HCT116 (cell line): Measurements from ENCODE around the gene ANKRD55. TPM values are rescaled to one million over a fixed set of nuclear protein-coding genes. Genes with fewer than 3 reads are reported as not detected.
"Not testable (repeated sequence)": the region's sequence is repeated elsewhere in the genome, so short reads cannot be mapped to it uniquely, and the experiment has no call there.

ENCODE experiments used
- ATAC-seq: fragments of 200-7000 bp; cut with Tn5 transposase; 2 replicates; pipeline ENCODE4 v1.9.1; 2020; ENCODE audit warnings: mild to moderate bottlenecking, moderate library complexity
- BruUV-seq: library from RNA; stranded (reverse); fragments of 400-500 nt; replicated peaks from 2 replicates; lab custom pipeline; 2021; lab: Mats Ljungman, UMichigan
- CTCF ChIA-PET: fragments of 300-600 bp; sonication (Branson Sonifier 250); formaldehyde crosslinking; loops from one replicate; lab custom pipeline; 2021; ENCODE audit warnings: antibody characterized with exemption; lab: Charles Lee
- POLR2A ChIA-PET: fragments of 300-600, 350-600 bp; sonication (Branson Sonifier 250); formaldehyde crosslinking; loops from one replicate; lab custom pipeline; 2021; ENCODE audit warnings: antibody characterized with exemption; lab: Charles Lee
- RAD21 ChIA-PET, 2 experiments: fragments of 300-600 bp; sonication (Branson Sonifier 250); formaldehyde crosslinking; loops; one replicate each; lab custom pipeline; 2023; ENCODE audit warnings: low total read pairs in 2 of 2; ENCODE audit not compliant: uncharacterized antibody in 2 of 2, unreplicated experiment in 2 of 2, low non-redundant PET in 1 of 2; lab: Charles Lee
- DNase-seq: peaks from one replicate; pipeline ENCODE4 v3.0.0-alpha.2; 2010; ENCODE audit warnings: low read depth, low spot score
- H2AFZ ChIP-seq: fragments of 200-600 bp; shearing (Covaris generic), sonication (generic); 2 replicates; pipeline ENCODE4 v1.6.1; 2017; ENCODE audit warnings: low read depth, mixed run types, mixed read lengths, antibody characterized with exemption, low read length; ENCODE audit not compliant: poor library complexity, severe bottlenecking
- H3K27ac ChIP-seq: 2 replicates; pipeline ENCODE4 v1.5.1; 2012; ENCODE audit warnings: low read depth, low read length
- H3K27me3 ChIP-seq: fragments of 200-600 bp; sonication (generic); 2 replicates; pipeline ENCODE4 v1.6.1; 2016; ENCODE audit warnings: mixed run types, low read length, mixed read lengths; ENCODE audit not compliant: insufficient read depth
- H3K36me3 ChIP-seq, 2 experiments: fragments of 200-500 bp in 1 of 2; fragments of 200-600 bp in 1 of 2; sonication (Bioruptor generic) in 1 of 2; sonication (generic) in 1 of 2; 2 replicates each; pipeline versions ENCODE4 v1.5.1 to v1.6.1; 2014 to 2016; ENCODE audit warnings: low read length in 2 of 2, inconsistent platforms in 1 of 2, mixed read lengths in 1 of 2, mixed run types in 1 of 2; ENCODE audit not compliant: insufficient read depth in 2 of 2, control insufficient read depth in 1 of 2
- H3K4me1 ChIP-seq, 2 experiments: fragments of 200-600 bp in 1 of 2; sonication (generic) in 1 of 2; 2 replicates each; pipeline versions ENCODE4 v1.5.1 to v1.6.1; 2012 to 2017; ENCODE audit warnings: low read length in 2 of 2, inconsistent platforms in 1 of 2, mild to moderate bottlenecking in 1 of 2, mixed read lengths in 1 of 2, mixed run types in 1 of 2, moderate library complexity in 1 of 2; ENCODE audit not compliant: insufficient read depth in 2 of 2, control insufficient read depth in 1 of 2
- H3K4me2 ChIP-seq: fragments of 200-600 bp; sonication (generic); 2 replicates; pipeline ENCODE4 v1.6.1; 2017; ENCODE audit warnings: mixed run types, low read length, mixed read lengths
- H3K4me3 ChIP-seq, 2 experiments: fragments of 200-600 bp in 1 of 2; sonication (generic) in 1 of 2; replicated peaks in 1 of 2; 2 replicates each; pipeline ENCODE4 v1.5.1; 2011 to 2016; ENCODE audit warnings: low read length in 2 of 2, control low read depth in 1 of 2, low read depth in 1 of 2, mild to moderate bottlenecking in 1 of 2, mixed read lengths in 1 of 2, mixed run types in 1 of 2
- H3K79me2 ChIP-seq: fragments of 200-600 bp; sonication (generic); 2 replicates; pipeline ENCODE4 v1.6.1; 2017; ENCODE audit warnings: mild to moderate bottlenecking, mixed run types, low read length, moderate library complexity, mixed read lengths; ENCODE audit not compliant: insufficient read depth
- H3K9ac ChIP-seq: fragments of 200-600 bp; sonication (generic); 2 replicates; pipeline ENCODE4 v1.6.1; 2016; ENCODE audit warnings: low read length, mixed read lengths
- H3K9me2 ChIP-seq: fragments of 200-600 bp; sonication (generic), shearing (Covaris generic); 2 replicates; pipeline ENCODE4 v1.6.1; 2017; ENCODE audit warnings: mixed run types, mild to moderate bottlenecking, moderate library complexity; ENCODE audit not compliant: insufficient read depth
- H3K9me3 ChIP-seq, 2 experiments: fragments of 200-500 bp in 1 of 2; fragments of 200-600 bp in 1 of 2; sonication (Bioruptor generic) in 1 of 2; sonication (generic) in 1 of 2; 2 replicates each; pipeline ENCODE4 v1.6.1; 2014 to 2017; ENCODE audit warnings: low read length in 2 of 2, mixed read lengths in 2 of 2, inconsistent platforms in 1 of 2, low read depth in 1 of 2, mild to moderate bottlenecking in 1 of 2, mixed run types in 1 of 2, moderate library complexity in 1 of 2; ENCODE audit not compliant: control insufficient read depth in 1 of 2, insufficient read depth in 1 of 2
- H4K20me1 ChIP-seq: fragments of 200-600 bp; sonication (generic), shearing (Covaris generic); 2 replicates; pipeline ENCODE4 v1.6.1; 2017; ENCODE audit warnings: mixed run types, mild to moderate bottlenecking, moderate library complexity; ENCODE audit not compliant: insufficient read depth
- CEBPB ChIP-seq: IDR thresholded peaks from 2 replicates; pipeline ENCODE4 v1.6.1; 2012; ENCODE audit warnings: low read depth
- EGR1 ChIP-seq: IDR thresholded peaks from 2 replicates; pipeline ENCODE4 v1.6.1; 2012; ENCODE audit warnings: low read depth
- ELF1 ChIP-seq: IDR thresholded peaks from 2 replicates; pipeline ENCODE4 v1.6.1; 2012; ENCODE audit warnings: low read depth, borderline replicate concordance
- EZH2 ChIP-seq: fragments of 200-600 bp; sonication (generic); IDR thresholded peaks from 2 replicates; pipeline ENCODE4 v1.6.1; 2017; ENCODE audit warnings: antibody characterized with exemption, mixed run types
- FOSL1 ChIP-seq: IDR thresholded peaks from 2 replicates; pipeline ENCODE4 v1.6.1; 2012; ENCODE audit warnings: low read depth
- JUND ChIP-seq: IDR thresholded peaks from 2 replicates; pipeline ENCODE4 v1.6.1; 2012
- RAD21 ChIP-seq: IDR thresholded peaks from 2 replicates; pipeline ENCODE4 v1.6.1; 2012; ENCODE audit warnings: low read depth, mild to moderate bottlenecking
- SP1 ChIP-seq: IDR thresholded peaks from 2 replicates; pipeline ENCODE4 v1.6.1; 2012; ENCODE audit warnings: low read depth
- SRF ChIP-seq: IDR thresholded peaks from 2 replicates; pipeline ENCODE4 v1.6.1; 2012; ENCODE audit warnings: low read depth
- YY1 ChIP-seq: IDR thresholded peaks from 2 replicates; pipeline ENCODE4 v1.6.1; 2011; ENCODE audit warnings: low read length, low read depth, moderate library complexity, mild to moderate bottlenecking; ENCODE audit not compliant: insufficient replicate concordance; ENCODE audit errors: extremely low read depth
- ZFX ChIP-seq: fragments of 450-650 bp; IDR thresholded peaks from 2 replicates; pipeline ENCODE4 v1.6.1; 2017
- intact Hi-C: fragments of 100-400 bp; cut with micrococcal nuclease; formaldehyde crosslinking; loops from 2 replicates; pipeline ENCODE4 v1.10.0; 2022
- total RNA-seq: library from RNA; stranded (reverse); gene quantifications from one replicate; pipeline ENCODE4 v1.2.1, GENCODE V29; 2021; ENCODE audit not compliant: unreplicated experiment
- TF ChIP-seq, protein P1 (sequence below), 3 experiments: fragments of 200-600 bp in 1 of 3; sonication (generic) in 1 of 3; IDR thresholded peaks in 2 of 3; conservative IDR thresholded peaks in 1 of 3; 2 replicates each; pipeline ENCODE4 v1.5.1; 2012 to 2017; ENCODE audit warnings: low read depth in 2 of 3, low read length in 2 of 3, antibody characterized with exemption in 1 of 3, borderline replicate concordance in 1 of 3, control low read depth in 1 of 3, mild to moderate bottlenecking in 1 of 3, mixed read lengths in 1 of 3, mixed run types in 1 of 3, moderate library complexity in 1 of 3; ENCODE audit not compliant: insufficient read depth in 1 of 3
- TF ChIP-seq, protein P2 (sequence below): IDR thresholded peaks from 2 replicates; pipeline ENCODE4 v1.6.1; 2012
- TF ChIP-seq, protein P3 (sequence below): IDR thresholded peaks from 2 replicates; pipeline ENCODE4 v1.6.1; 2011; ENCODE audit warnings: mild to moderate bottlenecking, low read length, moderate library complexity; ENCODE audit not compliant: insufficient replicate concordance; ENCODE audit errors: extremely low read depth
- TF ChIP-seq, protein P4 (sequence below): IDR thresholded peaks from 2 replicates; pipeline ENCODE4 v1.6.1; 2012

ANKRD55 gene
- total RNA-seq, 1 experiment from 2014 or later = not detected

DNA sequence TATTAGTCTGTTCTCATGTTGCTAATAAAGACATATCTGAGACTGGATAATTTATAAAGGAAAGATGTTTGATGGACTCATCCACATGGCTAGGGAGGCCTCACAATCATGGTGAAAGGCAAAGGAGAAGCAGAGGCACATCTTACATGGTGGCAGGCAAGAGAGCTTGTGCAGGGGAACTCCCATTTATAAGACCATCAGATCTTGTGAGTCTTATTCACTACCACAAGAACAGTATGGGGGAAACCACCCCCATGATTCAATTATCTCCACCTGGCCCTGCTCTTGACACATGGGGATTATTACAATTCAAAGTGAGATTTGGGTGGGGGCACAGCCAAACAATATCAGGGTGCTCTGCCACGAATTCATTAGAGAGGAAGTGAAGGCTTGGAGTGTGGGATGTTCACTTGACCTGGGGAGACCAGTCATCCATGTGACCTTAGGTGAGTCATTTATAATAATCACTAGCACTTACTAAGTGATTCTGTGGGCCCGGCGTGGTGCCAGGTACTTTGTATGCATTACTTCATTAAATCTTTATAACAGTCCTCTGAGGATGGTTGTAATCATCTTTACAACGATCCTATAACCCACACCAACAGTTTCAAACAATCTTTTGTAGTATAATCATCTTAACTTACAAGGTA lies 19.1 kb downstream of the ANKRD55 start:
- DNase-seq, H2AFZ ChIP-seq, BruUV-seq, RAD21 ChIA-PET, H3K79me2 ChIP-seq, H3K27ac ChIP-seq, intact Hi-C loops, CTCF ChIA-PET, H3K4me3 ChIP-seq, H3K9me3 ChIP-seq, H3K4me2 ChIP-seq, ATAC-seq, H3K9ac ChIP-seq, POLR2A ChIA-PET, H3K27me3 ChIP-seq, H3K9me2 ChIP-seq, H4K20me1 ChIP-seq, H3K36me3 ChIP-seq: not testable (repeated sequence)
- peaks cover 13 to 23% of the 10 kb centered on the region in 2 experiments for H3K4me1 ChIP-seq

DNA sequence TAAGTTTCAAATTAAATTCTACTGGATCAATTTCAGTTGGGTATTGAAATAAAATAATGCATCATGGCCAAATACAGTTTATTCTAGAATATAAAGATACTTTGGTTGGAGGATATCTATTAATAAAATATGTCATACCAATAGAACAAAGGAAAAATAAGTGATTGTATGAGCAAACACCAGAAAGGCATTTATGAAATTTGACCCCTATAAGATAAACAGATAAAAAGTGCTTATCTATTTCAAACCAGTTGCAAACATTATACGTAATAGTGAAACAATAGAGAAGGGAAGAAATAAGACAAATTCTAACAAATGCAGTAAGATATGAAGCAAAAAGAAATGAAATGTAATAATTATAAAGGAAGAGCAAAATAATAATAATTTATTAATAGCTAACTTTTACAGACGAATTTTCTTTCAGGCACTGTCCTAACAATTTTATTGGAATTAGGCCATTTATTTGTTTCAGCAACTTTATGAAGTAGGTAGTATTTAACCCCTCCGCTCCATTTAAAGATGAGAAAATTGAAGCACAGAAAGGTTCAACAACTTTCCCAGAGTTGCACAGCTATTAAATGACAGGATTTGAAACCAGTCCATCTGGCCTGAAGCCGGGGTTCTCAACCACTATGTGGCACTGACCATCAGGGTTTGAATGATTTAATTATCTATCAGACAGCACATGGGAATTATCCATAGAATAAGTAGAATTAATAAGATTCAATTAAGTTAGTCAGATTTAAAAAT lies 20.8 kb downstream of the ANKRD55 start:
- Histone ChIP-seq H3K9ac (0 out of 2 replicates have a peak overlapping the region, but pooled peaks have one; percentile 5), H3K4me3 (no peak overlapping the region), H2AFZ (peak overlapping the region; percentile 75), H3K4me1 (peaks cover 13 to 23% of the 10 kb centered on the region in 2 experiments), H3K27me3 (no peaks in the 10 kb centered on the region), H3K4me2 (peak overlapping the region; percentile 76; the same call in 1 of the 2 replicates), H3K9me2 (no peaks in the 10 kb centered on the region), H3K36me3 (no peaks in the 10 kb centered on the region), H3K79me2 (no peaks in the 10 kb centered on the region), H3K9me3 (0 out of 4 replicates have a peak, but pooled peaks cover 0 to 3% of the 10 kb centered on the region in 2 experiments), H3K27ac (no peak overlapping the region), H4K20me1 (no peaks in the 10 kb centered on the region)
- no peak for ATAC-seq
- BruUV-seq = no TSS peak
- RAD21 ChIA-PET = no interaction called here
- intact Hi-C loops = no loop called here
- CTCF ChIA-PET = no interaction called here
- DNase-seq = no peak
- POLR2A ChIA-PET = no interaction called here
- no peak for TF ChIP-seq EGR1
- TF ChIP-seq JUND = no peak
- TF ChIP-seq, protein P1, sequence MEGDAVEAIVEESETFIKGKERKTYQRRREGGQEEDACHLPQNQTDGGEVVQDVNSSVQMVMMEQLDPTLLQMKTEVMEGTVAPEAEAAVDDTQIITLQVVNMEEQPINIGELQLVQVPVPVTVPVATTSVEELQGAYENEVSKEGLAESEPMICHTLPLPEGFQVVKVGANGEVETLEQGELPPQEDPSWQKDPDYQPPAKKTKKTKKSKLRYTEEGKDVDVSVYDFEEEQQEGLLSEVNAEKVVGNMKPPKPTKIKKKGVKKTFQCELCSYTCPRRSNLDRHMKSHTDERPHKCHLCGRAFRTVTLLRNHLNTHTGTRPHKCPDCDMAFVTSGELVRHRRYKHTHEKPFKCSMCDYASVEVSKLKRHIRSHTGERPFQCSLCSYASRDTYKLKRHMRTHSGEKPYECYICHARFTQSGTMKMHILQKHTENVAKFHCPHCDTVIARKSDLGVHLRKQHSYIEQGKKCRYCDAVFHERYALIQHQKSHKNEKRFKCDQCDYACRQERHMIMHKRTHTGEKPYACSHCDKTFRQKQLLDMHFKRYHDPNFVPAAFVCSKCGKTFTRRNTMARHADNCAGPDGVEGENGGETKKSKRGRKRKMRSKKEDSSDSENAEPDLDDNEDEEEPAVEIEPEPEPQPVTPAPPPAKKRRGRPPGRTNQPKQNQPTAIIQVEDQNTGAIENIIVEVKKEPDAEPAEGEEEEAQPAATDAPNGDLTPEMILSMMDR (IDR thresholded peaks at IDR 0.05 in 2 of 3, conservative IDR thresholded peaks at IDR 0.05 in 1 of 3; ENCODE audit: borderline replicate concordance in 1 of 3, insufficient read depth in 1 of 3, low read depth in 2 of 3, low read length in 2 of 3) = no peak
- no peak for TF ChIP-seq SRF
- no peak for TF ChIP-seq RAD21
- no peak for TF ChIP-seq ZFX
- TF ChIP-seq, protein P2, sequence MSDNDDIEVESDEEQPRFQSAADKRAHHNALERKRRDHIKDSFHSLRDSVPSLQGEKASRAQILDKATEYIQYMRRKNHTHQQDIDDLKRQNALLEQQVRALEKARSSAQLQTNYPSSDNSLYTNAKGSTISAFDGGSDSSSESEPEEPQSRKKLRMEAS = no peak
- no peak for TF ChIP-seq SP1
- no peak for TF ChIP-seq FOSL1
- no peak for TF ChIP-seq EZH2
- TF ChIP-seq, protein P3, sequence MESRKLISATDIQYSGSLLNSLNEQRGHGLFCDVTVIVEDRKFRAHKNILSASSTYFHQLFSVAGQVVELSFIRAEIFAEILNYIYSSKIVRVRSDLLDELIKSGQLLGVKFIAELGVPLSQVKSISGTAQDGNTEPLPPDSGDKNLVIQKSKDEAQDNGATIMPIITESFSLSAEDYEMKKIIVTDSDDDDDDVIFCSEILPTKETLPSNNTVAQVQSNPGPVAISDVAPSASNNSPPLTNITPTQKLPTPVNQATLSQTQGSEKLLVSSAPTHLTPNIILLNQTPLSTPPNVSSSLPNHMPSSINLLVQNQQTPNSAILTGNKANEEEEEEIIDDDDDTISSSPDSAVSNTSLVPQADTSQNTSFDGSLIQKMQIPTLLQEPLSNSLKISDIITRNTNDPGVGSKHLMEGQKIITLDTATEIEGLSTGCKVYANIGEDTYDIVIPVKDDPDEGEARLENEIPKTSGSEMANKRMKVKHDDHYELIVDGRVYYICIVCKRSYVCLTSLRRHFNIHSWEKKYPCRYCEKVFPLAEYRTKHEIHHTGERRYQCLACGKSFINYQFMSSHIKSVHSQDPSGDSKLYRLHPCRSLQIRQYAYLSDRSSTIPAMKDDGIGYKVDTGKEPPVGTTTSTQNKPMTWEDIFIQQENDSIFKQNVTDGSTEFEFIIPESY = no peak
- TF ChIP-seq, protein P4, sequence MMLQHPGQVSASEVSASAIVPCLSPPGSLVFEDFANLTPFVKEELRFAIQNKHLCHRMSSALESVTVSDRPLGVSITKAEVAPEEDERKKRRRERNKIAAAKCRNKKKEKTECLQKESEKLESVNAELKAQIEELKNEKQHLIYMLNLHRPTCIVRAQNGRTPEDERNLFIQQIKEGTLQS = no peak
- no peak for TF ChIP-seq YY1
- TF ChIP-seq CEBPB = no peak
- TF ChIP-seq ELF1 = no peak
